Liver (tissue), 3 donors: ENCODE data around the gene ASIC5.

Source experiments
- CTCF ChIP-seq: fragments of 150-350 bp; IDR thresholded peaks from 2 replicates; pipeline ENCODE4 v1.5.1; 2017; ENCODE audit warnings: improper control_type of control experiment, low read depth, low read length; ENCODE audit not compliant: missing input control
- RAD21 ChIP-seq, 2 donors: IDR thresholded peaks; 2 replicates each; pipeline ENCODE4 v1.6.1; 2016; ENCODE audit warnings: antibody characterized with exemption in 2 of 2, mild to moderate bottlenecking in 2 of 2
- YY1 ChIP-seq: IDR thresholded peaks from 2 replicates; pipeline ENCODE4 v1.6.1; 2016; ENCODE audit warnings: antibody characterized with exemption, mild to moderate bottlenecking
- donor health status: healthy.
- donor health status: healthy.

GRCh38 chr4:155787113-155787710 lies 78.9 kb downstream of the ASIC5 start:
- peak; percentile 96 to 98 for TF ChIP-seq RAD21 (IDR thresholded peaks at IDR 0.05)
- TF ChIP-seq CTCF = peak; percentile 84
- peak; percentile 93 for TF ChIP-seq YY1
